ENCODE data around the gene DNAH3.
"Not testable (repeated sequence)": the region's sequence is repeated elsewhere in the genome, so short reads cannot be mapped to it uniquely, and the experiment has no call there.

The DNAH3 gene

DNA sequence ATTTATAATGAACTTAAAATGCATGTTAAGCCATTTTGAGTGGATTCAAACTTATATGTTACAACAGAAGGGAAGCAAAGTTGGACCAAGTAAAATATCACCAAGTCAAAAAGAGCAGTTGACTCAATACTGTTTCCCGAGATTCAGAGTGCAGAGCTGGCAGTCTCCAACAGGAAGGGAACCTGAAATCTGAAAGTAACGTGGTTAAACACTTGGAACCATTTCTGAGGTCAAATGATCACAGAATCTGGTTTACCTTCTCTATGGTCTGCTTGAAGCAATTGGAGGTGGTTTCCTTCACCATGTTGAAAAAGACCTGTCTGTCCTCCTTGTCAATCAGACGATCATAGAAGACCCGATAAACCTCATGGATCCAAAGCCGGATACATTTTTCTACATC is 163.6 kb downstream of the DNAH3 start:
- ChIA-PET CTCF (no interaction called here), POLR2A (no interaction called here)
- DNase-seq (ENCODE audit: low read depth, low spot score), result no peak
- TF ChIP-seq, protein P1, sequence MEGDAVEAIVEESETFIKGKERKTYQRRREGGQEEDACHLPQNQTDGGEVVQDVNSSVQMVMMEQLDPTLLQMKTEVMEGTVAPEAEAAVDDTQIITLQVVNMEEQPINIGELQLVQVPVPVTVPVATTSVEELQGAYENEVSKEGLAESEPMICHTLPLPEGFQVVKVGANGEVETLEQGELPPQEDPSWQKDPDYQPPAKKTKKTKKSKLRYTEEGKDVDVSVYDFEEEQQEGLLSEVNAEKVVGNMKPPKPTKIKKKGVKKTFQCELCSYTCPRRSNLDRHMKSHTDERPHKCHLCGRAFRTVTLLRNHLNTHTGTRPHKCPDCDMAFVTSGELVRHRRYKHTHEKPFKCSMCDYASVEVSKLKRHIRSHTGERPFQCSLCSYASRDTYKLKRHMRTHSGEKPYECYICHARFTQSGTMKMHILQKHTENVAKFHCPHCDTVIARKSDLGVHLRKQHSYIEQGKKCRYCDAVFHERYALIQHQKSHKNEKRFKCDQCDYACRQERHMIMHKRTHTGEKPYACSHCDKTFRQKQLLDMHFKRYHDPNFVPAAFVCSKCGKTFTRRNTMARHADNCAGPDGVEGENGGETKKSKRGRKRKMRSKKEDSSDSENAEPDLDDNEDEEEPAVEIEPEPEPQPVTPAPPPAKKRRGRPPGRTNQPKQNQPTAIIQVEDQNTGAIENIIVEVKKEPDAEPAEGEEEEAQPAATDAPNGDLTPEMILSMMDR (IDR thresholded peaks at IDR 0.05; ENCODE audit: insufficient read depth, low read length, missing control alignments), result no peak
- no peak overlapping the region for H3K4me3 ChIP-seq (ENCODE audit: low read depth, low read length)

DNA sequence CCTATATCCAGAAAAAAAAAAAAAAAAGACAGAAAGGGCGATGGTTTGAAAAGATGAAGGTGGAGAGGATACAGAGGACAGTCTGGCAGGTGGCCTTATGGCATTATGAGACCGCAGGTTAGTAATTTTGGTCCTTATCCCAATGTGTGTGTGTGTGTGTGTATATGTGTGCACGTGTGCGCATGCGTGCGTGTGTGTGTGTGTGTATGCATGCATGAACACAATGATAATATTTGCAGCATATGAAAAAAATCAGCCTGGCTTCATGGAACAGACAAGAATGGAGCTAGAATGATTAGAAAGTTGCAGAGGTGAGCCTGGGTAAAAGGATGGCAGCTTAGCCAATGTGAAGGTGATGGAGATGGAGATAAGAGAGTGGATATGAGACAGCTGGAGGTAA is 166.6 kb downstream of the DNAH3 start:
- DNase-seq (ENCODE audit: low read depth, low spot score), result no peak
- TF ChIP-seq, protein P1 (IDR thresholded peaks at IDR 0.05; ENCODE audit: insufficient read depth, low read length, missing control alignments), result no peak
- CTCF ChIA-PET, result no interaction called here
- POLR2A ChIA-PET, result no interaction called here
- H3K4me3 ChIP-seq (ENCODE audit: low read depth, low read length), result no peak overlapping the region

DNA sequence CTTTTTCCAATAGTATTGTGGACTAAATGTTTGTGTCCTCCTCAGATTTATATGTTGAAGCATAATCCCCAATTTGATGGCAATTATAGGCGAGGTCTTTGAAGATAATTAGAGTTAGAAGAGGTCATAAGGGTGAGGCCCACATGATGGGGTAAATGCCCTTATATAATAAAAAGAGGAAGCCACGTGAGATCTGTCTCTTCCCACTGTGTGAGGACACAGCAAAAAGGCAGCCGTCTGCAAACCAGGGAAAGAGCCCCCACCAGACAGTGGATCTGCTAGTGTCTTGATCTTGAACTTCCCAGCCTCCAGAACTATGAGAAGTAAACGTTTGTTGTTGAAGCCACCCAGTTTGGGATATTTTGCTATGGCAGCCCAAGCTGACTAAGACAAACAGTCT is 174.1 kb downstream of the DNAH3 start:
- no peak overlapping the region for H3K4me3 ChIP-seq (ENCODE audit: low read depth, low read length)
- TF ChIP-seq, protein P1 (IDR thresholded peaks at IDR 0.05; ENCODE audit: insufficient read depth, low read length, missing control alignments), result no peak
- ChIA-PET POLR2A (no interaction called here), CTCF (no interaction called here)
- no peak for DNase-seq (ENCODE audit: low read depth, low spot score)

DNA sequence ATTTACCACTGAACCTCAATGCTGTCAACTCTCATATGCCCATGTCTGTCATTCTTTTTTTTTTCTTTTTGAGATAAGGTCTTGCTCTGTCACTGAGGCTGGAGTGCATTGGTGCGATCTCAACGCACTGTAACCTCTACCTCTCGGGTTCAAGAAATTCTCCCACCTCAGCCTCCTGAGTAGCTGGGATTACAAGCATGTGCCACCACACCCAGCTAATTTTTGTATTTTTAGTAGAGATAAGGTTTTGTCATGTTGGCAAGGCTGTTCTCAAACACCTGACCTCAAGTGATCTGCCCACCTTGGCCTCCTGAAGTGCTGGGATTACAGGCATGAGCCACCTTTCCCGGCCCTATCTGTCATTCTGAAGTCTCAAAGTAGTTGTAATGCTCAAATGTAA is 177.4 kb downstream of the DNAH3 start:
- DNase-seq (ENCODE audit: low read depth, low spot score); POLR2A ChIA-PET; CTCF ChIA-PET; H3K4me3 ChIP-seq (ENCODE audit: low read depth, low read length): not testable (repeated sequence)

DNA sequence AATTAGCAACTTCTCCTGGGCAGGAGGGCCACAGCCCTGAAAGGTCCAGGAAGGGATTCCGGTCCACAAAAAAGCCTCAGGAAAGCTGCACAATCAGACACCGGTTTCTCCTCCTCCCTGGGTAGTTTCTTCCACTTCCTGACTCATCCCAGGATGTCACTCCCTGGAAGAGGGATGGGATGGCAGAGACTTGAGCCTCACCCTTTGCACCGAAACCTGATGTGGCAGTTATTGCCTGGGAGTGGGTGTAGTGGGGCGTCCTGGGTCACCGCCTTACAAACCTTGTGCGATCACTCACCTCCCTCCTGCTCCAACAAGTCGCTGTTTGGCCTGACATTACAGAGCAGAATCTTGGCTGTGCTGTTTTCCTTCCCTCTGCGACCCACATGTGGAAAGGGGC is 179.2 kb downstream of the DNAH3 start:
- ChIA-PET POLR2A (no interaction called here), CTCF (no interaction called here)
- TF ChIP-seq, protein P1 (IDR thresholded peaks at IDR 0.05; ENCODE audit: insufficient read depth, low read length, missing control alignments), result no peak
- no peak for DNase-seq (ENCODE audit: low read depth, low spot score)
- H3K4me3 ChIP-seq (ENCODE audit: low read depth, low read length), result no peak overlapping the region

DNA sequence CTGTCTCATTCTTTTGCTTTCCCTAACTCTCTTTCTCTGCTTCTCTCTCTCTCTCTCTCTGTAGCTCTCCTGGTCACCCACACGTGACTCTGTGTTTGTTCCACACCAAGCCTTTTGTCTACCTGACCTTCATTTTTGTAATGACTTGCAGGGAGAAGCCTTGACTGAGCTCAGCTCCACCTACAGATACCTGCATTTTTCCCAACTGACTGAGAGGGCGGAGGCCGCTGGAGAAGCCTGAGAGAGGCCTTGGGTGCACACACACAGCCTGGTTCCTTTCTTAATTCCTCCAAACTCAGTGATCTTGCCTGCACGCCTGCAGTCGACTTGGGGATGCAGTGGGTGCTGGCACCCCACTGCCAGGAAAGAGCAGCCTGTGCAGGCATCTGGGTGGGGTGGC is 181.3 kb downstream of the DNAH3 start:
- ChIA-PET CTCF (no interaction called here), POLR2A (no interaction called here)
- TF ChIP-seq, protein P1 (IDR thresholded peaks at IDR 0.05; ENCODE audit: insufficient read depth, low read length, missing control alignments), result no peak
- DNase-seq (ENCODE audit: low read depth, low spot score), result no peak
- H3K4me3 ChIP-seq (ENCODE audit: low read depth, low read length), result no peak overlapping the region

DNA sequence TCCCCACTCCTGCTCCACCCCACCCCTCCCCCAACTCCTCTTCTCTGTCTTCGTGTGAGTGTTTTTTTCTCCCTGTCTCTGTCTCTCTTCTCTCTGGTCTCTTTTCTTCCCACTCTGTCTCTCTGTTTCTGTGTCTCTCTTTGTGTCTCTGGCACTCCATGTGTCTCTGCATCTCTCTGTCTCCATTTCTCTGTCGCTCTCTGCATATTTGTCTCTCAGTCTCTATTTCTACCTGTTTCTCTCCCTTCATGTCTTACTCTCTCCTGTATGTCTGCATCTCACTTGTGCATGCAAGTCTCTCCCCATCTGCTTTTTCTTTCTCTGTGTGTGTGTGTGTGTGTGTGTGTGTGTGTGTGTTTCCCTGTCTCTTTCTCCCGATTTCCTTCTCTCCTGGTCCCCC is 181.9 kb downstream of the DNAH3 start:
- TF ChIP-seq, protein P1 (IDR thresholded peaks at IDR 0.05; ENCODE audit: insufficient read depth, low read length, missing control alignments), result no peak
- ChIA-PET CTCF (no interaction called here), POLR2A (no interaction called here)
- DNase-seq (ENCODE audit: low read depth, low spot score), result no peak
- H3K4me3 ChIP-seq (ENCODE audit: low read depth, low read length), result no peak overlapping the region
